ENCODE data around the gene HOXA4.

HOXA4 gene

GRCh38 chr7:27165089-27165995 is 34.8 kb upstream of the HOXA4 start, which contains the start of gene HOXA9:
TSS of gene HOXA9 (minus strand) at chr7:27165537. CDS start at chr7:27165457, 80 bp downstream.
- no peak for TF ChIP-seq CTCF (IDR thresholded peaks at IDR 0.05; ENCODE audit: control extremely low read depth, extremely low read depth, low read depth, missing control alignments)
- ChIA-PET CTCF (interaction anchor here (1.2 to 3.4 kb wide), 2 partner anchors 31 to 92 kb away, joined by 4 to 11 read pairs; no protein-coding TSS in a partner anchor), POLR2A (no interaction called here)
- DNase-seq (ENCODE audit: extremely low spot score) = no peak

GRCh38 chr7:27164367-27165088 is 34.0 kb upstream of the HOXA4 start:
- CTCF ChIA-PET = interaction anchor here (3.4 kb wide), 1 partner anchor 31 kb away, joined by 11 read pairs; no protein-coding TSS in a partner anchor

GRCh38 chr7:27164045-27164366 is 33.4 kb upstream of the HOXA4 start:
- no peak for TF ChIP-seq CTCF (IDR thresholded peaks at IDR 0.05; ENCODE audit: control extremely low read depth, extremely low read depth, low read depth, missing control alignments)
- DNase-seq (ENCODE audit: extremely low spot score) = no peak
- ChIA-PET POLR2A (no interaction called here), CTCF (interaction anchor here (3.4 to 3.8 kb wide), 3 partner anchors 13 to 795 kb away, joined by 11 to 59 read pairs (median 52); partner anchors contain the start of gene HOXA3)

More at GRCh38 chr7:27164367-27165088, 34.0 kb upstream of the HOXA4 start:
- TF ChIP-seq CTCF (IDR thresholded peaks at IDR 0.05; ENCODE audit: control extremely low read depth, extremely low read depth, low read depth, missing control alignments) = no peak
- DNase-seq (ENCODE audit: extremely low spot score) = no peak
- POLR2A ChIA-PET = no interaction called here

- DNase-seq (ENCODE audit: extremely low spot score) = no peak
- CTCF ChIA-PET = interaction anchor here (1.1 to 3.8 kb wide), 9 partner anchors 13 to 934 kb away, joined by 3 to 59 read pairs (median 18); partner anchors contain the start of gene HOXA3
- no peak for TF ChIP-seq CTCF (IDR thresholded peaks at IDR 0.05; ENCODE audit: control extremely low read depth, extremely low read depth, low read depth, missing control alignments)
- POLR2A ChIA-PET = no interaction called here
Measured at GRCh38 chr7:27163288-27164044, 32.9 kb upstream of the HOXA4 start.

- TF ChIP-seq CTCF (IDR thresholded peaks at IDR 0.05; ENCODE audit: control extremely low read depth, extremely low read depth, low read depth, missing control alignments) = no peak
- ChIA-PET POLR2A (no interaction called here), CTCF (interaction anchor here (0.8 to 3.8 kb wide), 11 partner anchors 12 to 935 kb away, joined by 3 to 59 read pairs (median 18); partner anchors contain the start of gene HOXA3)
- DNase-seq (ENCODE audit: extremely low spot score) = no peak
Measured at GRCh38 chr7:27162561-27163287, 32.2 kb upstream of the HOXA4 start.
